HCT116 (cell line): Measurements from ENCODE around the gene TM4SF4. TPM values are rescaled to one million over a fixed set of nuclear protein-coding genes. Genes with fewer than 3 reads are reported as not detected.

Source experiments
- ATAC-seq: fragments of 200-7000 bp; cut with Tn5 transposase; 2 replicates; pipeline ENCODE4 v1.9.1; 2020; ENCODE audit warnings: mild to moderate bottlenecking, moderate library complexity
- BruUV-seq: library from RNA; stranded (reverse); fragments of 400-500 nt; replicated peaks from 2 replicates; lab custom pipeline; 2021; lab: Mats Ljungman, UMichigan
- CTCF ChIA-PET: fragments of 300-600 bp; sonication (Branson Sonifier 250); formaldehyde crosslinking; loops from one replicate; lab custom pipeline; 2021; ENCODE audit warnings: antibody characterized with exemption; lab: Charles Lee
- POLR2A ChIA-PET: fragments of 300-600, 350-600 bp; sonication (Branson Sonifier 250); formaldehyde crosslinking; loops from one replicate; lab custom pipeline; 2021; ENCODE audit warnings: antibody characterized with exemption; lab: Charles Lee
- RAD21 ChIA-PET, 2 experiments: fragments of 300-600 bp; sonication (Branson Sonifier 250); formaldehyde crosslinking; loops; one replicate each; lab custom pipeline; 2023; ENCODE audit warnings: low total read pairs in 2 of 2; ENCODE audit not compliant: uncharacterized antibody in 2 of 2, unreplicated experiment in 2 of 2, low non-redundant PET in 1 of 2; lab: Charles Lee
- DNase-seq: peaks from one replicate; pipeline ENCODE4 v3.0.0-alpha.2; 2010; ENCODE audit warnings: low read depth, low spot score
- H2AFZ ChIP-seq: fragments of 200-600 bp; shearing (Covaris generic), sonication (generic); 2 replicates; pipeline ENCODE4 v1.6.1; 2017; ENCODE audit warnings: low read depth, mixed run types, mixed read lengths, antibody characterized with exemption, low read length; ENCODE audit not compliant: poor library complexity, severe bottlenecking
- H3K27ac ChIP-seq: 2 replicates; pipeline ENCODE4 v1.5.1; 2012; ENCODE audit warnings: low read depth, low read length
- H3K27me3 ChIP-seq: fragments of 200-600 bp; sonication (generic); 2 replicates; pipeline ENCODE4 v1.6.1; 2016; ENCODE audit warnings: mixed run types, low read length, mixed read lengths; ENCODE audit not compliant: insufficient read depth
- H3K36me3 ChIP-seq, 2 experiments: fragments of 200-500 bp in 1 of 2; fragments of 200-600 bp in 1 of 2; sonication (Bioruptor generic) in 1 of 2; sonication (generic) in 1 of 2; 2 replicates each; pipeline versions ENCODE4 v1.5.1 to v1.6.1; 2014 to 2016; ENCODE audit warnings: low read length in 2 of 2, inconsistent platforms in 1 of 2, mixed read lengths in 1 of 2, mixed run types in 1 of 2; ENCODE audit not compliant: insufficient read depth in 2 of 2, control insufficient read depth in 1 of 2
- H3K4me1 ChIP-seq, 2 experiments: fragments of 200-600 bp in 1 of 2; sonication (generic) in 1 of 2; 2 replicates each; pipeline versions ENCODE4 v1.5.1 to v1.6.1; 2012 to 2017; ENCODE audit warnings: low read length in 2 of 2, inconsistent platforms in 1 of 2, mild to moderate bottlenecking in 1 of 2, mixed read lengths in 1 of 2, mixed run types in 1 of 2, moderate library complexity in 1 of 2; ENCODE audit not compliant: insufficient read depth in 2 of 2, control insufficient read depth in 1 of 2
- H3K4me2 ChIP-seq: fragments of 200-600 bp; sonication (generic); 2 replicates; pipeline ENCODE4 v1.6.1; 2017; ENCODE audit warnings: mixed run types, low read length, mixed read lengths
- H3K4me3 ChIP-seq, 2 experiments: fragments of 200-600 bp in 1 of 2; sonication (generic) in 1 of 2; replicated peaks in 1 of 2; 2 replicates each; pipeline ENCODE4 v1.5.1; 2011 to 2016; ENCODE audit warnings: low read length in 2 of 2, control low read depth in 1 of 2, low read depth in 1 of 2, mild to moderate bottlenecking in 1 of 2, mixed read lengths in 1 of 2, mixed run types in 1 of 2
- H3K79me2 ChIP-seq: fragments of 200-600 bp; sonication (generic); 2 replicates; pipeline ENCODE4 v1.6.1; 2017; ENCODE audit warnings: mild to moderate bottlenecking, mixed run types, low read length, moderate library complexity, mixed read lengths; ENCODE audit not compliant: insufficient read depth
- H3K9ac ChIP-seq: fragments of 200-600 bp; sonication (generic); 2 replicates; pipeline ENCODE4 v1.6.1; 2016; ENCODE audit warnings: low read length, mixed read lengths
- H3K9me2 ChIP-seq: fragments of 200-600 bp; sonication (generic), shearing (Covaris generic); 2 replicates; pipeline ENCODE4 v1.6.1; 2017; ENCODE audit warnings: mixed run types, mild to moderate bottlenecking, moderate library complexity; ENCODE audit not compliant: insufficient read depth
- H3K9me3 ChIP-seq, 2 experiments: fragments of 200-500 bp in 1 of 2; fragments of 200-600 bp in 1 of 2; sonication (Bioruptor generic) in 1 of 2; sonication (generic) in 1 of 2; 2 replicates each; pipeline ENCODE4 v1.6.1; 2014 to 2017; ENCODE audit warnings: low read length in 2 of 2, mixed read lengths in 2 of 2, inconsistent platforms in 1 of 2, low read depth in 1 of 2, mild to moderate bottlenecking in 1 of 2, mixed run types in 1 of 2, moderate library complexity in 1 of 2; ENCODE audit not compliant: control insufficient read depth in 1 of 2, insufficient read depth in 1 of 2
- H4K20me1 ChIP-seq: fragments of 200-600 bp; sonication (generic), shearing (Covaris generic); 2 replicates; pipeline ENCODE4 v1.6.1; 2017; ENCODE audit warnings: mixed run types, mild to moderate bottlenecking, moderate library complexity; ENCODE audit not compliant: insufficient read depth
- ATF3 ChIP-seq: IDR thresholded peaks from 2 replicates; pipeline ENCODE4 v1.6.1; 2012
- CBX3 ChIP-seq: IDR thresholded peaks from 2 replicates; pipeline ENCODE4 v1.6.1; 2012; ENCODE audit warnings: low read depth
- CEBPB ChIP-seq: IDR thresholded peaks from 2 replicates; pipeline ENCODE4 v1.6.1; 2012; ENCODE audit warnings: low read depth
- EGR1 ChIP-seq: IDR thresholded peaks from 2 replicates; pipeline ENCODE4 v1.6.1; 2012; ENCODE audit warnings: low read depth
- ELF1 ChIP-seq: IDR thresholded peaks from 2 replicates; pipeline ENCODE4 v1.6.1; 2012; ENCODE audit warnings: low read depth, borderline replicate concordance
- FOSL1 ChIP-seq: IDR thresholded peaks from 2 replicates; pipeline ENCODE4 v1.6.1; 2012; ENCODE audit warnings: low read depth
- JUND ChIP-seq: IDR thresholded peaks from 2 replicates; pipeline ENCODE4 v1.6.1; 2012
- POLR2A ChIP-seq: IDR thresholded peaks from 2 replicates; pipeline ENCODE4 v1.7.0; 2011; ENCODE audit warnings: borderline replicate concordance; ENCODE audit not compliant: insufficient read depth, insufficient read length; ENCODE audit errors: extremely low read depth
- POLR2AphosphoS5 ChIP-seq: IDR thresholded peaks from 2 replicates; pipeline ENCODE4 v1.6.1; 2011; ENCODE audit warnings: mild to moderate bottlenecking, low read depth, low read length, moderate library complexity
- SIN3A ChIP-seq: IDR thresholded peaks from 2 replicates; pipeline ENCODE4 v1.6.1; 2012; ENCODE audit warnings: low read depth
- YY1 ChIP-seq: IDR thresholded peaks from 2 replicates; pipeline ENCODE4 v1.6.1; 2011; ENCODE audit warnings: low read length, low read depth, moderate library complexity, mild to moderate bottlenecking; ENCODE audit not compliant: insufficient replicate concordance; ENCODE audit errors: extremely low read depth
- ZBTB33 ChIP-seq: IDR thresholded peaks from 2 replicates; pipeline ENCODE4 v1.6.1; 2011; ENCODE audit warnings: mild to moderate bottlenecking, low read length, moderate library complexity; ENCODE audit not compliant: insufficient replicate concordance; ENCODE audit errors: extremely low read depth
- ZFX ChIP-seq: fragments of 450-650 bp; IDR thresholded peaks from 2 replicates; pipeline ENCODE4 v1.6.1; 2017
- ZNF274 ChIP-seq: fragments of 200-500 bp; sonication (Bioruptor generic); IDR thresholded peaks from 2 replicates; pipeline ENCODE4 v1.6.1; 2014; ENCODE audit warnings: mild to moderate bottlenecking, low read depth, low read length, inconsistent platforms
- intact Hi-C: fragments of 100-400 bp; cut with micrococcal nuclease; formaldehyde crosslinking; loops from 2 replicates; pipeline ENCODE4 v1.10.0; 2022
- total RNA-seq: library from RNA; stranded (reverse); gene quantifications from one replicate; pipeline ENCODE4 v1.2.1, GENCODE V29; 2021; ENCODE audit not compliant: unreplicated experiment
- TF ChIP-seq, protein P1 (sequence below), 3 experiments: fragments of 200-600 bp in 1 of 3; sonication (generic) in 1 of 3; IDR thresholded peaks in 2 of 3; conservative IDR thresholded peaks in 1 of 3; 2 replicates each; pipeline ENCODE4 v1.5.1; 2012 to 2017; ENCODE audit warnings: low read depth in 2 of 3, low read length in 2 of 3, antibody characterized with exemption in 1 of 3, borderline replicate concordance in 1 of 3, control low read depth in 1 of 3, mild to moderate bottlenecking in 1 of 3, mixed read lengths in 1 of 3, mixed run types in 1 of 3, moderate library complexity in 1 of 3; ENCODE audit not compliant: insufficient read depth in 1 of 3

The TM4SF4 gene
- total RNA-seq, 1 experiment from 2014 or later = 0.91 TPM

GRCh38 chr3:149542375-149543312 is 68.1 kb downstream of the TM4SF4 start:
- no peak overlapping the region for H3K9ac ChIP-seq
- no peaks in the 10 kb centered on the region for H4K20me1 ChIP-seq
- ChIA-PET RAD21 (no interaction called here), POLR2A (no interaction called here), CTCF (interaction anchor here (0.9 kb wide), 1 partner anchor 12 kb away, joined by 4 read pairs; no protein-coding TSS in a partner anchor)
- ATAC-seq (no peak), DNase-seq (no peak)
- TF ChIP-seq ATF3 = no peak
- no peak for TF ChIP-seq CEBPB
- no peak for TF ChIP-seq POLR2A
- no peak for TF ChIP-seq EGR1
- TF ChIP-seq JUND = no peak
- no peak for TF ChIP-seq FOSL1
- TF ChIP-seq ZNF274 = no peak
- no peak for TF ChIP-seq POLR2AphosphoS5
- H3K36me3 ChIP-seq = no peaks in the 10 kb centered on the region; a peak in 1 of 4 replicates
- H3K4me2 ChIP-seq = no peak overlapping the region
- H3K79me2 ChIP-seq = peaks cover 3% of the 10 kb centered on the region
- no peak overlapping the region for H2AFZ ChIP-seq
- intact Hi-C loops = no loop called here
- no peaks in the 10 kb centered on the region for H3K9me3 ChIP-seq
- BruUV-seq = no TSS peak
- H3K27me3 ChIP-seq = no peaks in the 10 kb centered on the region
- no peak overlapping the region for H3K27ac ChIP-seq
- H3K9me2 ChIP-seq = no peaks in the 10 kb centered on the region
- no peak overlapping the region for H3K4me3 ChIP-seq
- peaks cover 0 to 9% of the 10 kb centered on the region in 2 experiments; a peak in 1 of 4 replicates for H3K4me1 ChIP-seq

DNA sequence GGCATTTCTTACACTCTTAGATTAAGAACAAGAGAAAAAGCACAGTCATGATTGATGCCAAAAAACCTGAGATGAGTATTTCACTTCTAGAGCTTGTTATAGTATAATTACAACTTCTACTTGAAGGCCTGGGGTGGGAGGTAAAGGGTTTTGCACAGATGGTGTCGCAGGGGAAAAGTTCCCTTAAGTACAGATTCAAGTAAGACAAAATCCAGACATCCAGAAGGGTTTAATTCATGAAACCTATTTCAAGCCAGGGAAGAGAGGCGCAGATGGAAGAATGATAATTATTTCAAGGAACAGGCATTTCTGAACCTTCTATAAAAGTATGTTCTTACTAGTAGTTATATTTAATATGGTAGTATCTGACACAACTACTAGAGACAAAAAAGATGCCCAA is 70.6 kb downstream of the TM4SF4 start:
- Histone ChIP-seq H3K9me3 (no peaks in the 10 kb centered on the region), H3K9ac (no peak overlapping the region), H3K36me3 (no peaks in the 10 kb centered on the region; a peak in 1 of 4 replicates), H3K4me3 (no peak overlapping the region), H3K4me1 (peaks cover 0 to 7% of the 10 kb centered on the region in 2 experiments; a peak in 1 of 4 replicates), H2AFZ (no peak overlapping the region), H3K27ac (no peak overlapping the region), H3K79me2 (peaks cover 3% of the 10 kb centered on the region), H3K4me2 (no peak overlapping the region), H4K20me1 (no peaks in the 10 kb centered on the region), H3K27me3 (no peaks in the 10 kb centered on the region), H3K9me2 (no peaks in the 10 kb centered on the region)
- DNase-seq = no peak
- BruUV-seq = no TSS peak
- no peak for ATAC-seq
- ChIA-PET POLR2A (no interaction called here), RAD21 (no interaction called here), CTCF (no interaction called here)
- intact Hi-C loops = no loop called here
- TF ChIP-seq ELF1 (no peak), CEBPB (no peak), SIN3A (no peak), CBX3 (no peak), YY1 (no peak), ZFX (no peak), POLR2A (no peak), ZBTB33 (no peak), ATF3 (no peak)
- TF ChIP-seq, protein P1, sequence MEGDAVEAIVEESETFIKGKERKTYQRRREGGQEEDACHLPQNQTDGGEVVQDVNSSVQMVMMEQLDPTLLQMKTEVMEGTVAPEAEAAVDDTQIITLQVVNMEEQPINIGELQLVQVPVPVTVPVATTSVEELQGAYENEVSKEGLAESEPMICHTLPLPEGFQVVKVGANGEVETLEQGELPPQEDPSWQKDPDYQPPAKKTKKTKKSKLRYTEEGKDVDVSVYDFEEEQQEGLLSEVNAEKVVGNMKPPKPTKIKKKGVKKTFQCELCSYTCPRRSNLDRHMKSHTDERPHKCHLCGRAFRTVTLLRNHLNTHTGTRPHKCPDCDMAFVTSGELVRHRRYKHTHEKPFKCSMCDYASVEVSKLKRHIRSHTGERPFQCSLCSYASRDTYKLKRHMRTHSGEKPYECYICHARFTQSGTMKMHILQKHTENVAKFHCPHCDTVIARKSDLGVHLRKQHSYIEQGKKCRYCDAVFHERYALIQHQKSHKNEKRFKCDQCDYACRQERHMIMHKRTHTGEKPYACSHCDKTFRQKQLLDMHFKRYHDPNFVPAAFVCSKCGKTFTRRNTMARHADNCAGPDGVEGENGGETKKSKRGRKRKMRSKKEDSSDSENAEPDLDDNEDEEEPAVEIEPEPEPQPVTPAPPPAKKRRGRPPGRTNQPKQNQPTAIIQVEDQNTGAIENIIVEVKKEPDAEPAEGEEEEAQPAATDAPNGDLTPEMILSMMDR (IDR thresholded peaks at IDR 0.05 in 2 of 3, conservative IDR thresholded peaks at IDR 0.05 in 1 of 3; ENCODE audit: borderline replicate concordance in 1 of 3, insufficient read depth in 1 of 3, low read depth in 2 of 3, low read length in 2 of 3) = no peak
